ENCODE measurements around the gene FBXO30. TPM values are rescaled to one million over a fixed set of nuclear protein-coding genes. Genes with fewer than 3 reads are reported as not detected.

The FBXO30 gene
- total and polyA plus RNA-seq, 10 of the 15 experiments (the other 5 are each of a cell fraction or from before 2014, with no cell fraction given): 1.7 to 6.9 (median 5.3) TPM

DNA sequence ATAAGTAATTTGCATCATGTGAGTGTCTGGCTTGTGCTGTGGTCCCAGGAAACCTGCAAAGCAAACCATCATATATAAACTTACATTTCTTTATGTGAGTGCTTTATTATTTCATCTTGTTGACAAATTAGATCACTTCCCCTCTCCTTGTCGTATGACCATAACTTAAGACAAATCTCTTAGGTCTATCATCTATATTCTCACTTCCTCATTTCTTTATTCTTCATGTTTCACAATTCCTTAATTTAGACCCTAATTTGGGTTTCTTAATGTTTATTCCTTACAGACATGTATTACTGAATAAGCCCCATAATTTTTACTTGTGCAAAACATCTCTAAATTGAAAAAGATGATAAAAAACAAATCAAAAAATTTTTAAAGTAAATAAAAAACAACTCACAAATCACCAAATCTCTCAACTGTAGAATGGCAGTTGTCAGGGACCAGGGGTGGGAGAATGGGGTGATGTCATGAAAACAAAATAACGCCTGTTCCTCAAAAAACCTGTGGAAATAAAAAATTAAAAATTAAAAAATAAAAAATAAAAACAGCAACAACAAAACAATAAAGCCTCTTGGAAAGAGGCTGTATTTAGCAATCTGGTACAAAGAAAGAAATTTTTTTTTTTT is 49.5 kb upstream of the FBXO30 start (continued):
- TF ChIP-seq WRNIP1 (IDR thresholded peaks at IDR 0.05; ENCODE audit: borderline replicate concordance, low read depth, low read length) (no peak), MEF2B (IDR thresholded peaks at IDR 0.05; ENCODE audit: partially characterized antibody, poor library complexity, severe bottlenecking) (peak; percentile 85), SUZ12 (IDR thresholded peaks at IDR 0.05; ENCODE audit: unreplicated experiment) (no peak), SMC3 (IDR thresholded peaks at IDR 0.05; ENCODE audit: borderline replicate concordance, low read length) (no peak), IKZF1 (conservative IDR thresholded peaks at IDR 0.05) (no peak; the same call in 1 of the 2 replicates), NBN (IDR thresholded peaks at IDR 0.05) (no peak), NR2C2 (IDR thresholded peaks at IDR 0.05; ENCODE audit: borderline replicate concordance, control insufficient read depth, insufficient read length, low read depth) (no peak), HDGF (IDR thresholded peaks at IDR 0.05) (no peak), POU2F2 (IDR thresholded peaks at IDR 0.05; ENCODE audit: borderline replicate concordance, low read depth, low read length) (no peak), JUND (IDR thresholded peaks at IDR 0.05; ENCODE audit: low read depth, low read length) (no peak), CHD2 (IDR thresholded peaks at IDR 0.05; ENCODE audit: borderline replicate concordance, low read depth, low read length) (no peak), MXI1 (IDR thresholded peaks at IDR 0.05; ENCODE audit: low read depth, low read length) (no peak), TBL1XR1 (IDR thresholded peaks at IDR 0.05; ENCODE audit: low read depth, low read length) (no peak), KLF5 (IDR thresholded peaks at IDR 0.05; ENCODE audit: partially characterized antibody) (no peak), MEF2A (IDR thresholded peaks at IDR 0.05; ENCODE audit: insufficient read depth, low read depth, low read length) (0 out of 2 replicates have a peak, but pooled peaks have one; percentile 45), EZH2 (IDR thresholded peaks at IDR 0.05; ENCODE audit: borderline replicate concordance, control insufficient read depth, low read depth, low read length) (no peak), EGR1 (IDR thresholded peaks at IDR 0.05; ENCODE audit: borderline replicate concordance in 1 of 2, low read depth in 2 of 2, low read length in 2 of 2) (no peak), STAT3 (IDR thresholded peaks at IDR 0.05; ENCODE audit: low read depth, low read length) (no peak), MTA3 (IDR thresholded peaks at IDR 0.05; ENCODE audit: borderline replicate concordance, low read length) (no peak), ZNF622 (IDR thresholded peaks at IDR 0.05) (no peak), ZBED1 (IDR thresholded peaks at IDR 0.05; ENCODE audit: borderline replicate concordance) (no peak)
- TF ChIP-seq, protein P1, sequence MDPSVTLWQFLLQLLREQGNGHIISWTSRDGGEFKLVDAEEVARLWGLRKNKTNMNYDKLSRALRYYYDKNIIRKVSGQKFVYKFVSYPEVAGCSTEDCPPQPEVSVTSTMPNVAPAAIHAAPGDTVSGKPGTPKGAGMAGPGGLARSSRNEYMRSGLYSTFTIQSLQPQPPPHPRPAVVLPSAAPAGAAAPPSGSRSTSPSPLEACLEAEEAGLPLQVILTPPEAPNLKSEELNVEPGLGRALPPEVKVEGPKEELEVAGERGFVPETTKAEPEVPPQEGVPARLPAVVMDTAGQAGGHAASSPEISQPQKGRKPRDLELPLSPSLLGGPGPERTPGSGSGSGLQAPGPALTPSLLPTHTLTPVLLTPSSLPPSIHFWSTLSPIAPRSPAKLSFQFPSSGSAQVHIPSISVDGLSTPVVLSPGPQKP (IDR thresholded peaks at IDR 0.05; ENCODE audit: low read depth, low read length): no peak
- TF ChIP-seq, protein P2, sequence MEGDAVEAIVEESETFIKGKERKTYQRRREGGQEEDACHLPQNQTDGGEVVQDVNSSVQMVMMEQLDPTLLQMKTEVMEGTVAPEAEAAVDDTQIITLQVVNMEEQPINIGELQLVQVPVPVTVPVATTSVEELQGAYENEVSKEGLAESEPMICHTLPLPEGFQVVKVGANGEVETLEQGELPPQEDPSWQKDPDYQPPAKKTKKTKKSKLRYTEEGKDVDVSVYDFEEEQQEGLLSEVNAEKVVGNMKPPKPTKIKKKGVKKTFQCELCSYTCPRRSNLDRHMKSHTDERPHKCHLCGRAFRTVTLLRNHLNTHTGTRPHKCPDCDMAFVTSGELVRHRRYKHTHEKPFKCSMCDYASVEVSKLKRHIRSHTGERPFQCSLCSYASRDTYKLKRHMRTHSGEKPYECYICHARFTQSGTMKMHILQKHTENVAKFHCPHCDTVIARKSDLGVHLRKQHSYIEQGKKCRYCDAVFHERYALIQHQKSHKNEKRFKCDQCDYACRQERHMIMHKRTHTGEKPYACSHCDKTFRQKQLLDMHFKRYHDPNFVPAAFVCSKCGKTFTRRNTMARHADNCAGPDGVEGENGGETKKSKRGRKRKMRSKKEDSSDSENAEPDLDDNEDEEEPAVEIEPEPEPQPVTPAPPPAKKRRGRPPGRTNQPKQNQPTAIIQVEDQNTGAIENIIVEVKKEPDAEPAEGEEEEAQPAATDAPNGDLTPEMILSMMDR (IDR thresholded peaks at IDR 0.05 in 2 of 3, conservative IDR thresholded peaks at IDR 0.05 in 1 of 3; ENCODE audit: control insufficient read depth in 2 of 3, extremely low read depth in 1 of 3, insufficient read depth in 1 of 3, low read depth in 3 of 3, low read length in 3 of 3): no peak
- TF ChIP-seq, protein P3, sequence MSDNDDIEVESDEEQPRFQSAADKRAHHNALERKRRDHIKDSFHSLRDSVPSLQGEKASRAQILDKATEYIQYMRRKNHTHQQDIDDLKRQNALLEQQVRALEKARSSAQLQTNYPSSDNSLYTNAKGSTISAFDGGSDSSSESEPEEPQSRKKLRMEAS (IDR thresholded peaks at IDR 0.05; ENCODE audit: low read depth, low read length): no peak
- TF ChIP-seq, protein P4, sequence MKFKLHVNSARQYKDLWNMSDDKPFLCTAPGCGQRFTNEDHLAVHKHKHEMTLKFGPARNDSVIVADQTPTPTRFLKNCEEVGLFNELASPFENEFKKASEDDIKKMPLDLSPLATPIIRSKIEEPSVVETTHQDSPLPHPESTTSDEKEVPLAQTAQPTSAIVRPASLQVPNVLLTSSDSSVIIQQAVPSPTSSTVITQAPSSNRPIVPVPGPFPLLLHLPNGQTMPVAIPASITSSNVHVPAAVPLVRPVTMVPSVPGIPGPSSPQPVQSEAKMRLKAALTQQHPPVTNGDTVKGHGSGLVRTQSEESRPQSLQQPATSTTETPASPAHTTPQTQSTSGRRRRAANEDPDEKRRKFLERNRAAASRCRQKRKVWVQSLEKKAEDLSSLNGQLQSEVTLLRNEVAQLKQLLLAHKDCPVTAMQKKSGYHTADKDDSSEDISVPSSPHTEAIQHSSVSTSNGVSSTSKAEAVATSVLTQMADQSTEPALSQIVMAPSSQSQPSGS (IDR thresholded peaks at IDR 0.05; ENCODE audit: low read length): 0 out of 2 replicates have a peak, but pooled peaks have one; percentile 32
